Testis (tissue), 3 donors: ENCODE results near the gene FCN3. TPM values are rescaled to one million over a fixed set of nuclear protein-coding genes. Genes with fewer than 3 reads are reported as not detected.

Experiments used
- DNase-seq: peaks from one replicate; pipeline ENCODE4 v3.0.0-alpha.2; 2019
- H3K27ac ChIP-seq, 2 donors: fragments of 200-600 bp; sonication (generic); one replicate each; pipeline ENCODE4 v1.5.1; 2019
- H3K27me3 ChIP-seq: fragments of 200-600 bp; sonication (generic); one replicate; pipeline ENCODE4 v1.5.1; 2019
- H3K36me3 ChIP-seq: fragments of 200-600 bp; sonication (generic); one replicate; pipeline ENCODE4 v1.5.1; 2017; ENCODE audit warnings: low read depth; ENCODE audit errors: missing control alignments
- H3K4me1 ChIP-seq: fragments of 200-600 bp; sonication (generic); one replicate; pipeline ENCODE4 v1.5.1; 2019
- H3K4me3 ChIP-seq, 2 donors: fragments of 200-600 bp; sonication (generic); one replicate each; pipeline ENCODE4 v1.5.1; 2017 to 2019
- H3K9me3 ChIP-seq: fragments of 200-600 bp; sonication (generic); one replicate; pipeline ENCODE4 v1.5.1; 2017
- CTCF ChIP-seq, 3 experiments: fragments of 450-650 bp in 2 of 3; fragments of 200-600 bp in 1 of 3; sonication (generic) in 1 of 3; IDR thresholded peaks; one replicate each; pipeline ENCODE4 v1.5.1; 2016 to 2019; ENCODE audit warnings: antibody characterized with exemption in 3 of 3, mild to moderate bottlenecking in 2 of 3, moderate library complexity in 1 of 3
- POLR2A ChIP-seq: fragments of 450-650 bp; IDR thresholded peaks from one replicate; pipeline ENCODE4 v1.6.1; 2017; ENCODE audit warnings: antibody characterized with exemption, mild to moderate bottlenecking, moderate library complexity
- WGBS, 2 donors: methylation state at CpG; one replicate each; pipeline ENCODE4 v1.1.5; 2018; 5-methylcytosine and 5-hydroxymethylcytosine counted together
- intact Hi-C: fragments of 100-400 bp; cut with DNase I; formaldehyde crosslinking; loops from one replicate; pipeline ENCODE4 v1.15.1; 2023; ENCODE audit warnings: low total_unique reads
- polyA plus RNA-seq: library from polyadenylated mRNA; stranded (reverse); fragments of 350-450 nt; fragmentation: Illumina TruSeq; extraction: RNeasy Lipid Tissue Mini Kit (QIAGEN cat#74804); gene quantifications from one replicate; pipeline ENCODE4 v1.2.3, GENCODE V29; 2014; ENCODE audit warnings: low read depth, low replicate concordance; ENCODE audit not compliant: insufficient read depth
- total RNA-seq, 2 donors: library from RNA; depleted of rRNA; stranded (reverse); fragments of >200 nt; gene quantifications; one replicate each; pipeline ENCODE4 v1.2.3, GENCODE V29; 2016

Gene FCN3
- total and polyA plus RNA-seq, 3 donors from 2014 or later: 0.54 to 6.9 (median 3.6) TPM

- WGBS, 2 donors: 89 to 93% methylated on average over 8 of the region's 8 CpGs
- Histone ChIP-seq H3K9me3 (no peaks in the 10 kb centered on the region), H3K27me3 (no peaks in the 10 kb centered on the region), H3K27ac (no peak overlapping the region), H3K4me3 (no peak overlapping the region), H3K36me3 (no peaks in the 10 kb centered on the region), H3K4me1 (peaks cover 13% of the 10 kb centered on the region)
- intact Hi-C loops: no loop called here
- DNase-seq: no peak
- TF ChIP-seq POLR2A (no peak), CTCF (IDR thresholded peaks at IDR 0.05) (no peak)
Measured at GRCh38 chr1:27346357-27346756, 28.3 kb downstream of the FCN3 start.

- H3K9me3 ChIP-seq: no peaks in the 10 kb centered on the region
- peaks cover 13% of the 10 kb centered on the region for H3K4me1 ChIP-seq
- WGBS, 2 donors: 87 to 96% methylated on average over 7 to 12 of the region's 12 CpGs
- H3K27ac ChIP-seq: no peak overlapping the region
- TF ChIP-seq CTCF (IDR thresholded peaks at IDR 0.05): no peak
- H3K36me3 ChIP-seq: no peaks in the 10 kb centered on the region
- H3K4me3 ChIP-seq: no peak overlapping the region
- no peaks in the 10 kb centered on the region for H3K27me3 ChIP-seq
- DNase-seq: no peak
- intact Hi-C loops: no loop called here
Measured at GRCh38 chr1:27345272-27345671, 29.4 kb downstream of the FCN3 start.

DNA sequence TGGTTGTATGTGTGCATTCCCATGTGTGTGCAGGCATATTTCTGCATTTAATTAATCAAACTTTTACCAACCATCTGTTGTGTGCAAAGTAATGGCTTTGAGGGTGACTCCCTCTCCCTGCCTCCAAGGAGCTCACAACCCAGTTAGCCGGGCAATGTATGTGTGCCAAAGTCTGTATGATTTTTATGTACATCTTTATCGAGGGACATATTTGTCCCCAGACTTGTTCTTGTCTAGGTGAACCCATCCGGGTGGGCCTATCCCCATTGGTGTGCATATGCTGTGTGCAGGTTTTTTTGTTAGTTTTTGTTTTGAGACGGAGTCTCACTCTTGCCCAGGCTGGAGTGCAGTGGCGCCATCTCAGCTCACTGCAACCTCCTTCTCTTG lies 31.0 kb downstream of the FCN3 start:
- Histone ChIP-seq H3K27ac (no peak overlapping the region), H3K4me1 (peaks cover 5% of the 10 kb centered on the region), H3K4me3 (no peak overlapping the region), H3K36me3 (no peaks in the 10 kb centered on the region), H3K9me3 (no peaks in the 10 kb centered on the region), H3K27me3 (no peaks in the 10 kb centered on the region)
- TF ChIP-seq CTCF (IDR thresholded peaks at IDR 0.05) (no peak), POLR2A (no peak)
- 80 to 83% methylated on average over 5 of the region's 5 CpGs for WGBS, 2 donors
- intact Hi-C loops: no loop called here
- no peak for DNase-seq

DNA sequence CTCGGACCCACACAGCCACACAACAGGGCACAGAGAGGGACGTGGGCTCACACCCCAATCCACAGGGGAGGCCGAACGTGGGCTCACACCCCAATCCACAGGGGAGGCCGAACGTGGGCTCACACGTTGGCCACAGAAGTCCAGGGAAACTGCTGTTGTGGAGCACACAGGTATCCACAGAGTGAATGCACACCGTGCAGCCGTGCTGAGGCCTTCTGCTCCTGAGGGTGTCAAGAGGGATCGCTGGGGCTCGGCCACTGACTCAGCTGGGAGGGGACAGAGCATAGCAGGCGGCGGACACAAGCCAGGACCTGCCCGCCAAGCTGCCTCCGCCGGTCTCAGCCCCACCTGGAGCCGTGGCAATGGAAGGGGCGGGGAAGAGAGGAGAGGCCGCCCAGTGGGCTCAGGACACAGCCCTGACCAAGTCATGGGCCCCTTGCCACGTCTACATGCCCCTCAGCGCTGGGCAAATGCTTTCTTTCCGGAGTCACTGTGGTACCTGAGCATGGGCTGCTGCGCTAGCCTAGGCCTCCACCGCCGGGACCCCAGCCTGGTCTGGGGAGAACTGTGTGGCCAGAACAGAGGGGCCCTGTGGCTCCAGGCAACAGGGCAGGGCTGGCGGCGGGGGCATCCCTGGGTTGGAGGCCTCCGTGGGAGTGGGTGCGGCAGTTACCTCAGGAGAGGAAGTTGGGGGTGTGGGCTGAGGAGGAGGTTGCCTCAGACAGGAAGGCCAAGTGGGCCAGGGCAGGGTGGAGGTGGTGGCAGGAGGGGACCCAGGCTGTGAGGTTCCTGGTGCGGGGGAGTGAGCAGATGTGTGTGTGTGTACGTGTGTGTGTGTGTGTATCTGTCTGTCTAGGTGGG lies 31.6 kb downstream of the FCN3 start:
- TF ChIP-seq POLR2A: no peak
- TF ChIP-seq CTCF (IDR thresholded peaks at IDR 0.05): no peak
- H3K4me1 ChIP-seq: peaks cover 5% of the 10 kb centered on the region
- H3K27ac ChIP-seq: no peak overlapping the region
- intact Hi-C loops: no loop called here
- H3K27me3 ChIP-seq: no peaks in the 10 kb centered on the region
- H3K4me3 ChIP-seq: no peak overlapping the region
- no peaks in the 10 kb centered on the region for H3K36me3 ChIP-seq
- no peaks in the 10 kb centered on the region for H3K9me3 ChIP-seq
- 67 to 77% methylated on average over 13 to 28 of the region's 31 CpGs for WGBS, 2 donors
- no peak for DNase-seq

- WGBS, 2 donors: 74 to 90% methylated on average over 4 to 8 of the region's 8 CpGs
- Histone ChIP-seq H3K4me3 (no peak overlapping the region), H3K27ac (no peak overlapping the region)
Measured at GRCh38 chr1:27342391-27342777, 32.2 kb downstream of the FCN3 start.

More at GRCh38 chr1:27342391-27342777, 32.2 kb downstream of the FCN3 start:
- DNase-seq: no peak
- TF ChIP-seq CTCF (IDR thresholded peaks at IDR 0.05): no peak
- TF ChIP-seq POLR2A: no peak
- Histone ChIP-seq H3K27me3 (no peaks in the 10 kb centered on the region), H3K9me3 (no peaks in the 10 kb centered on the region), H3K36me3 (no peaks in the 10 kb centered on the region), H3K4me1 (peaks cover 5% of the 10 kb centered on the region)
- intact Hi-C loops: no loop called here
